Stimulated activated CD8-positive, alpha-beta memory T cell treated with anti-CD3 and anti-CD28 coated beads, Interleukin-4, amount 100 ng/mL, for 4 hours (primary cell): Measurements from ENCODE around the gene CCR7.
A peak's percentile ranks its signal among the peaks of the same experiment; 100 is the strongest.

Source experiments
- DNase-seq, 2 donors: peaks; one replicate each; pipeline ENCODE4 v3.0.0-alpha.2; 2020; ENCODE audit warnings: low read depth in 2 of 2, low spot score in 1 of 2

Gene CCR7

GRCh38 chr17:40517286-40517662, 48.0 kb downstream of the CCR7 start:
- no peak for DNase-seq

DNA sequence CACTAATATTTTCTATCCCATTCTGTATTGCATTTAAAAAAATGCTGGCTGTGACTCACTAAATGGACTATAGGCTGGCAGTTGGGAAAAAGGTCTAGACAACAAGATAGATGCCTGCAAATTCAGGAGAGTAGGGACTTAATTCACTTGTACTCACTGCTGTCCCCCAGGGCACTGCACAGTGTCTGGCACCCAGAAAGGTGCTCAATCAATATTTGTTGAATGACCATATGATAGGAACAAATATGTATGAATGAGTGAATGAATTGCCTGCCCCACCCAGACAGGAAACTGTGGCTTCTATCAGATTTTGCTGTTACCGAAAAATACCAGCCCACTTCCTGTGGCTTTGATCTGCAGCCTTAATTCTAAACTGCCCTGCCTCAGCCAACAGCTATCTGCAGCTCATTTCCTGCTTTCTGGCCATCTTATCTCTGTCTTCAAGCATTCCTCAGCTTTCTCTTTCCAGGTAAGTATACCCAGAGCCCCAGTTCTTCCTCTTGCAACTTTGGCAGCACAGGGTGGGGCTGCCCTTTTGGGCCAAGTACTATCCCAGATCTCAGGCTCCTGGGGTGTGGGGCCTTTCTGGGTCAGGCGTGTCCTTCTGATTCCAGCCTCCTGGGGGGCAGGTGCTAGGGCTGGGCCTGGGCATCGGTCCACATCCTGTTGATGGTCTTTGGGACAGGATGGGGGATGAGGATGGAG, 48.5 kb downstream of the CCR7 start:
- peak in 1 of 2 donors; percentile 39 for DNase-seq

- no peak for DNase-seq
These were observed 49.7 kb downstream of the CCR7 start for GRCh38 chr17:40515491-40516041.

DNA sequence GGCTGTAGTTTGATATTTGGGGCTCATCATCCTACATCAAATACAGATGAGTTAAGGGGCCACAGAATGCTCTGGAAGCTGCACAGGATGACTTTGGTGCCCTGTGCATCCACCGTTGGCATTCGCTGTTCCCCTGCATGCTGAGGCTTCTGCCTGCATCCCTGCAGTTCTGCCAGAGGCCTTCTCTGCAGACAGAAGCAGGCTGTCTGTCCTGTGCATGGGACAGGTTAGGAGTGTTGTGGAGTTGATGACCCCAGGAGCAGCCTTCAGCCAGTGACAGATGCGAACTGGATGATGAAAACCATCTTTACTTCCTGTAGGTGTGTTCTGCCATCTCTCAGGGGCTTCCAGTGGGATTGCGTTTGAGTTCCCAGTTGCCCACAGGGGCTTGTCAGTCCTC, 50.3 kb downstream of the CCR7 start:
- DNase-seq, result no peak

DNA sequence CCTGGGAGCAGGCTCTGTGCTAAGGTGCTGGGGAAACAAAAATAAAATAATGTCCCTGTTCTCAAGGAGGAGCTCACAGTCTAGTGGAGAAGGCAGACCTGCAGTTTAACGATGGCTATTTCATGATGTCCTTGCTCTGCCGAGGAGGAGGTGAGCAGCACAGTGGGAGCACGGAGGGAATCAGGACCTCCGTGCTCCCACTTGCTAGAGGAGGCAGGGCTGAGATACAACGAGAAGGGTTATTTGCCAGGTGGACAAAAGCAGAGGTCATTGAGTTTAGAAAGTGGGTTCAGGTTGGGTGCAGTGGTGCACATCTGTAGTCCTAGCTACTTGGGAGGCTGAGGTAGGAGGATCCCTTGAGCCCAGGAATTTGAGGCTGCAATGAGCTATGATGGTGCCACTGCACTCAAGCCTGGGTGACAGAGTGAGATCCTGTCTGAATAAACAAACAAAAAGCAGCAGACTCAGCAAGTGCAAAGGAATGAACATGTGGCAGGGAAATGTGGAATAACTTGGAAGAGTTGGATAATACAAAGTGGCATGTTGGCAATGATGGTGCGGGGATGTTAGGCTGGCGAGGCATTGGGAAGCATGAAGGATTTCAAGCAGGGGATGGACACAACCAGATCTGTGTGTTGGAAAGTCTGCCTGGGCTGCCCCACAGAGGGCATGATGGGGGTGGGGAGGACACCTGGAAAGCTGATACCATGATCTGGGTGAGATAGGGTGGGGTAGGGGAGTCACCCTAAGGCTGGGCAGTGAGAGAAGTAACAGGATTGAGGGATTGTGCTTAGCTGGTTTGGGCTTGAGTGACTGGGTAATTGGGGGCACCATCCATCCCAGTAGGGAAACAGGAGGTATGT, 51.0 kb downstream of the CCR7 start:
- no peak for DNase-seq

- no peak for DNase-seq
These were observed 53.5 kb downstream of the CCR7 start for GRCh38 chr17:40511667-40512220.

GRCh38 chr17:40511136-40511535, 54.1 kb downstream of the CCR7 start:
- DNase-seq, result no peak

DNA sequence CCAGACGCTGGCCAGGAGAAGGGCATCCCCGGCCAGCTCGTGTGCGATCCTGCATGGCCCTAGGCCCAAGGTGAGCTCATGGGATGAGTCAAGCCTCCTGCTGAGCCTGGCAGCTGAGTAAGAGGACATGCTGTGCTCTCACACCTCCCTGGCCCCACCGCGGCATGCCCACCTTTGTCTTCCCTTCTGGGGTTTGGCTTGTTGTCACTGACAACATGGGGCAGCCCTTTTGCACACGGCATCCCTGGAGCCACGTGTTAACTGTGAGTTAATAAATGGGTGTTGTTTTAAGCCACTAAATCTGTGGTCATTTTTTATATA, 55.0 kb downstream of the CCR7 start:
- DNase-seq, result no peak

DNA sequence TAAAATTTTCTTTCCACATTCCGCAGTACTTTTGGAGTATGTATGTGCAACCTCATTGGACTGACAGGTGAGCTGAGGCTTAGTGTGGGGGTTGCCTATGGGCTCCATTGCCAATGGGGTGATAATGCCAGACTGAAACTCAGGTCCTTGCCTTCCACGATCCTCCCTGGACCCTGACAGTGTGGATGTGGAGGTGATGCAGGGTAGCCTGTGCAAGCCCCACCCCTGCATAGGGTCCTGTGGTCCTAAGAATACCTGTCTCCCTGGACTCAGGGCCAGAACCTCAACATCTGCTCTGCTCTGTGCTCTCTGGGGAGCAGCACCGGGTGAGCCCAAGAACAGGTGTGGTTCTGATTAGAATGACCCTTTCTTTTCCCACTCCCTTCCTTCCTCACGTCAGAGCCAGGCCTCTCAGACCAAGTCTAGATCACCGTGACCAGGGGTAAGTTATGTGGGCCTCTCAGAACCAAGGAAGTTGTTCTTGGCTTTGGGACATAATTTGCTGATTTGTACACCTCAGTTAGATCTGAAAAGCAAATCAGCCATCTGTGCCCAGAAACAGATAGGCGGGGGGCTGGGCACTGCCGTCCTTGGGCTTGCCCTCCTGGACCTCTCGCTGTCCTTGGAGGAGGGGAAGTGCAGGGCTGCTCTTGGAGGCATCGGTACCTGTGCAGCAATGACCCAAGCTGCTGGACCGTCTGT, 55.5 kb downstream of the CCR7 start:
- no peak for DNase-seq

- DNase-seq, result no peak
These were observed 58.5 kb downstream of the CCR7 start for GRCh38 chr17:40506786-40507185.
